Mucosa of descending colon (tissue), 3 donors: Measurements from ENCODE around the gene MYB. TPM values are rescaled to one million over a fixed set of nuclear protein-coding genes. Genes with fewer than 3 reads are reported as not detected.

Source experiments
- ATAC-seq: fragments of 200-7000 bp; cut with Tn5 transposase; one replicate; pipeline ENCODE4 v1.9.1; 2020; ENCODE audit warnings: mild to moderate bottlenecking, moderate library complexity
- DNase-seq, 3 donors: peaks; one replicate each; pipeline ENCODE4 v3.0.0-alpha.2; 2020
- H3K36me3 ChIP-seq: fragments of 200-600 bp; one replicate; pipeline ENCODE4 v1.8.0; 2021; ENCODE audit warnings: low read depth, mild to moderate bottlenecking
- H3K4me1 ChIP-seq: fragments of 200-600 bp; one replicate; pipeline ENCODE4 v1.8.0; 2021; ENCODE audit warnings: low read depth, mild to moderate bottlenecking
- H3K4me3 ChIP-seq: fragments of 200-600 bp; one replicate; pipeline ENCODE4 v1.8.0; 2021; ENCODE audit warnings: mild to moderate bottlenecking
- H3K9me3 ChIP-seq: fragments of 200-600 bp; one replicate; pipeline ENCODE4 v1.8.0; 2021; ENCODE audit warnings: mild to moderate bottlenecking
- intact Hi-C, 2 donors: fragments of 100-400 bp; cut with DNase I in 1 of 2; cut with micrococcal nuclease in 1 of 2; formaldehyde crosslinking; loops; one replicate each; pipeline versions ENCODE4 v1.11.0 to v1.11.1; 2022; cut with DNase I, micrococcal nuclease
- total RNA-seq, 3 donors: library from RNA; stranded (reverse); fragmentation: NEBNext Ultra II Directional in 2 of 3; extraction: Animal tissue kit (Norgen Biotek cat#: 25700) in 2 of 3; gene quantifications; one replicate each; pipeline versions ENCODE4 v1.2.1 to v1.2.4, GENCODE V29; 2021 to 2023
- TF ChIP-seq, protein P1 (sequence below): fragments of 200-600 bp; IDR thresholded peaks from one replicate; pipeline ENCODE4 v1.8.0; 2022; ENCODE audit warnings: antibody characterized with exemption, mild to moderate bottlenecking
- donor health status: DM: no; HTN: no; CAD: no; lungs with moderate emphysema.
- donor health status: DM: no; HTN: no; CAD: no.
- donor health status: DM: no; HTN: yes; CAD: no.

The MYB gene
- total RNA-seq, 3 donors from 2014 or later: 26.5 to 82.8 (median 56.3) TPM

DNA sequence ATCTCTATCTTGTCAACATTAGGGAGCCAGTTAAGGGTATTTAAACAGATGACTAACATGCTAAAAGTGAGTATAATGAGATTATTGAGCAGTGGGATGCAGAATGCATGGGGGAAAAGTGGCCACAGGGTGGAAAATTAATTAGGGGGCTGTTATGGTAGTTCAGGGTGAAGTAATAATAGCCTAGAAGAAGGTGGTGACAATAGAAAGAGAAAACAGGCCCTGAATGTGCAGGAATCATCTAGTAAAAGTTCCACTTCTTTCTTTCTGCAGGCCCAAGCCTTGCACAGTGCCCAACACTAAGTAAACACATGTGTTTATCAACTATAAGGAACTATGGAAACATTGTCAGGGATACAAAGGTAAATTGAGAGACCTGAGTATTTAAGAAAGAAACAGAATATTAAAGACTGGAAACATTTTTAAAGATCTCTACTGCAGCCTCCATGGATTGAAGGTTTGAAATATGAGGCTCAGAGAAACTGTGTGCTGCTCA lies 7.1 kb upstream of the MYB start:
- Histone ChIP-seq H3K36me3 (no peaks in the 10 kb centered on the region), H3K9me3 (no peaks in the 10 kb centered on the region), H3K4me3 (no peak overlapping the region), H3K4me1 (no peaks in the 10 kb centered on the region)
- TF ChIP-seq, protein P1, sequence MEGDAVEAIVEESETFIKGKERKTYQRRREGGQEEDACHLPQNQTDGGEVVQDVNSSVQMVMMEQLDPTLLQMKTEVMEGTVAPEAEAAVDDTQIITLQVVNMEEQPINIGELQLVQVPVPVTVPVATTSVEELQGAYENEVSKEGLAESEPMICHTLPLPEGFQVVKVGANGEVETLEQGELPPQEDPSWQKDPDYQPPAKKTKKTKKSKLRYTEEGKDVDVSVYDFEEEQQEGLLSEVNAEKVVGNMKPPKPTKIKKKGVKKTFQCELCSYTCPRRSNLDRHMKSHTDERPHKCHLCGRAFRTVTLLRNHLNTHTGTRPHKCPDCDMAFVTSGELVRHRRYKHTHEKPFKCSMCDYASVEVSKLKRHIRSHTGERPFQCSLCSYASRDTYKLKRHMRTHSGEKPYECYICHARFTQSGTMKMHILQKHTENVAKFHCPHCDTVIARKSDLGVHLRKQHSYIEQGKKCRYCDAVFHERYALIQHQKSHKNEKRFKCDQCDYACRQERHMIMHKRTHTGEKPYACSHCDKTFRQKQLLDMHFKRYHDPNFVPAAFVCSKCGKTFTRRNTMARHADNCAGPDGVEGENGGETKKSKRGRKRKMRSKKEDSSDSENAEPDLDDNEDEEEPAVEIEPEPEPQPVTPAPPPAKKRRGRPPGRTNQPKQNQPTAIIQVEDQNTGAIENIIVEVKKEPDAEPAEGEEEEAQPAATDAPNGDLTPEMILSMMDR: no peak
- ATAC-seq (peak; percentile 30), DNase-seq (no peak)
- intact Hi-C loops: no loop called here

DNA sequence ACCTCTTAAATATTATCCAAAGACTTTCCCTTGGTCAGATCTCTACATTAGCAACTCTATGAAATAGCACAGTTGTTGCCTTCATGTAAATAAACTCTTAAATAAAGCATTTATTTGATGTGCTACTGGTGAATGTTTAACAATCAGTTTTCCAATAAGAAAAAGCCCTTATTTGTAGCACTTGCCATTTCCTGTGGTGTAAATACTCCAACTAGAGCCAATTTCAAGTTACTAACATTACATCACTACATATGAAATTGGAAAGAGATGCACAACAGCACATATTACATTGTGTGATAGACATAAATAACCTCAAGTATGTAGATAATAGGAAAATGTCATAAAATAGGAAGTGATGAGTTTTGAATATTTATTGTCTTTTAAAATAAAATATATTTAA lies 5.0 kb upstream of the MYB start:
- H3K9me3 ChIP-seq: no peaks in the 10 kb centered on the region
- intact Hi-C loops: no loop called here

DNA sequence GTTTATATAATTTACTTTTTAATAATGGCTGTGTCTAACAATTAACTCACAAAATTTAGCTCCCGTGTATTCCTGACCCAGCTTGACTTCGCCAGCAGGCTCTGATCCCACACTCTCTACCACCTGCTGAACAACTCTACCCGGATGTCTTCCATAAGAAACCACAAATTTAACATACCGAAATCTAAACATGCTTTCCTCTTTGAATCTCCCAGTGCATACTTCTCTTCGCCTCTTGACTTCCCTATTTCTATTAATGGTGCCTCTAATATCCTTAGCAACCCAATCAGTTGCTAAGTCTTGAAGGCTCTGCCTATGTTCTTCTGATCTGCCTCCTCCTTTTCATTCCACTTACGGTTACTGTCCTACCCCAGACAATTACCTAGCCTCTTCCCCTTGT lies 4.6 kb upstream of the MYB start:
- intact Hi-C loops: no loop called here
- H3K4me3 ChIP-seq: no peak overlapping the region
- H3K36me3 ChIP-seq: no peaks in the 10 kb centered on the region
- ATAC-seq (no peak), DNase-seq (no peak)
- H3K9me3 ChIP-seq: no peaks in the 10 kb centered on the region
- TF ChIP-seq, protein P1: no peak
- no peaks in the 10 kb centered on the region for H3K4me1 ChIP-seq

More for the DNA sequence above, 5.0 kb upstream of the MYB start:
- Histone ChIP-seq H3K36me3 (no peaks in the 10 kb centered on the region), H3K4me3 (no peak overlapping the region), H3K4me1 (no peaks in the 10 kb centered on the region)
- DNase-seq (no peak), ATAC-seq (no peak)
- TF ChIP-seq, protein P1: no peak

DNA sequence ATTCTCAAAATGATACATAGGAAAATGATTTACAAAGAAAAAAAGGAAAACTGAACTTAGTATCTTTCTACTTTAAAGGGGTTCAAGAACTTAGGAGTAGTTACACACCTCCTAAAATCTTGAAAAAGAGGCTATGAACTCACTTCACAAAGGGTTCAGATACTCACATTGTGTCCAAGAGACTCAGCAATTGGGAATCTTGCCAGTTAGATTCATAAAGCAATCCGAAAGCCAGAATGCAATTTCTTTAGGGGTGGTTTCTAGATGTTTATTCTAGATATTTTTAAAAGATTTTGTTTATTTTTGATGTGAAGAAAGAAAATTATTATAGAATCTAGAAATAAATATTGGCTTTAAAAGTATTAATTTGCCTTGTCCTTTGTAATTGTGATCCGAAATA lies 1.7 kb upstream of the MYB start:
- no peaks in the 10 kb centered on the region for H3K36me3 ChIP-seq
- intact Hi-C loops: no loop called here

DNA sequence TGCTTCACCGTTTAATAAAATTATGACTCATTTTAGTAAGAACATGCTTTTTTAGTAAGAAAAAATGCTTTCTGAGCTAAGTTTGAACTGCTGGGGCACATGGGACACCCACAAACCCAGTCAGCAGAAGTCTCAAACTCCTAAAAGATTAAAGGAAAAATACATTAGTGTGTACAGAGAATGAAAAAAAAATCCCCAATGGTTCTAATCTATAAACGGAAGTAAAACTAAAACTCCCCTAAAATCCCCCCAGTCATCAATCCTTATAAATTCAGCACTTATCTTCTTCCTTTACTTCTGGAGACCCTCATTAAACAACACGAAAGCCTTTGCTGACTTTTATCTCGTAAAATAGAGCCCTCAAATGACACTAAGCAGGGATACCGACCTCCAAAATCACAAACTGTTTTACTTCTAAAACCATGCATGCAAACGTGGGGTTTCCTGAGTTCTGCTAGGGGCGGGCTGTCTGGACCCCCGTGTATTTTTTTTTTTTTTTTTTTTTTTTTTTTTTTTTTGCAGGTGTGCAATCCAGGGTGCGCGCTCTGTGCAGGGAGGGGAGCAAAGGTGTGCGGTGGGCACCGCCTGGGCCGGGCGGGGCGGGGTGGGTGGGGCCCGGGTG lies 1.1 kb upstream of the MYB start:
- intact Hi-C loops: no loop called here
- Histone ChIP-seq H3K4me3 (no peak overlapping the region), H3K4me1 (peaks cover 3% of the 10 kb centered on the region), H3K9me3 (no peaks in the 10 kb centered on the region), H3K36me3 (no peaks in the 10 kb centered on the region)
- ATAC-seq (no peak), DNase-seq (peak in 1 of 3 donors; percentile 88)
- TF ChIP-seq, protein P1: no peak

More for the DNA sequence above, 1.7 kb upstream of the MYB start:
- no peak for ATAC-seq
- H3K4me1 ChIP-seq: no peaks in the 10 kb centered on the region
- H3K4me3 ChIP-seq: no peak overlapping the region
- no peaks in the 10 kb centered on the region for H3K9me3 ChIP-seq
- TF ChIP-seq, protein P1: no peak
- DNase-seq: no peak
